Sigmoid colon (tissue), 7 donors: ENCODE data around the gene RAB31. TPM values are rescaled to one million over a fixed set of nuclear protein-coding genes. Genes with fewer than 3 reads are reported as not detected.
"Not testable (repeated sequence)": the region's sequence is repeated elsewhere in the genome, so short reads cannot be mapped to it uniquely, and the experiment has no call there.

Source experiments
- DNase-seq: peaks from one replicate; pipeline ENCODE4 v3.0.0-alpha.2; 2019
- H3K27ac ChIP-seq, 4 donors: fragments of 200-600 bp; sonication (generic); one replicate each; pipeline ENCODE4 v1.5.1; 2016 to 2019; ENCODE audit warnings: mild to moderate bottlenecking in 1 of 4
- H3K27me3 ChIP-seq, 3 donors: fragments of 200-600 bp; sonication (generic); one replicate each; pipeline ENCODE4 v1.5.1; 2019; ENCODE audit warnings: mild to moderate bottlenecking in 1 of 3
- H3K36me3 ChIP-seq, 4 donors: fragments of 200-600 bp; sonication (generic); one replicate each; pipeline ENCODE4 v1.5.1; 2016 to 2019
- H3K4me1 ChIP-seq, 4 donors: fragments of 200-600 bp; sonication (generic); one replicate each; pipeline ENCODE4 v1.5.1; 2017 to 2019
- H3K4me3 ChIP-seq, 4 donors: fragments of 200-600 bp; sonication (generic); one replicate each; pipeline ENCODE4 v1.5.1; 2017 to 2019; ENCODE audit warnings: mild to moderate bottlenecking in 2 of 4, moderate library complexity in 1 of 4
- H3K9me3 ChIP-seq, 4 donors: fragments of 200-600 bp in 3 of 4; sonication (generic) in 3 of 4; one replicate each; pipeline versions ENCODE4 v1.5.1 to v1.6.1; 2013 to 2019
- EP300 ChIP-seq, 4 donors: sonication (generic); formaldehyde crosslinking; IDR thresholded peaks; one replicate each; pipeline ENCODE4 v1.6.1; 2017; ENCODE audit warnings: antibody characterized with exemption in 4 of 4
- POLR2A ChIP-seq, 2 donors: fragments of 450-650 bp; IDR thresholded peaks; one replicate each; pipeline ENCODE4 v1.6.1; 2016; ENCODE audit warnings: antibody characterized with exemption in 2 of 2, mild to moderate bottlenecking in 2 of 2, moderate library complexity in 2 of 2
- POLR2AphosphoS5 ChIP-seq, 4 donors: sonication (generic); formaldehyde crosslinking; IDR thresholded peaks; one replicate each; pipeline ENCODE4 v1.6.1; 2017; ENCODE audit warnings: antibody characterized with exemption in 4 of 4
- WGBS, 2 donors: extraction: QIAGEN DNeasy Blood & Tissue Kit; methylation state at CpG; one replicate each; pipeline ENCODE4 v1.1.7; 2013; 5-methylcytosine and 5-hydroxymethylcytosine counted together
- intact Hi-C: fragments of 100-400 bp; cut with DNase I; formaldehyde crosslinking; loops from one replicate; pipeline ENCODE4 v1.15.1; 2023
- polyA plus RNA-seq, 3 donors: library from polyadenylated mRNA; stranded (reverse); fragments of 200-250 nt; gene quantifications; one replicate each; pipeline ENCODE4 v1.2.3, GENCODE V29; 2013
- total RNA-seq, 4 donors: library from RNA; depleted of rRNA; stranded (reverse); fragments of >200 nt; gene quantifications; one replicate each; pipeline ENCODE4 v1.1.0, GENCODE V29; 2016
- TF ChIP-seq, protein P1 (sequence below), 4 experiments: fragments of 450-650 bp in 3 of 4; fragments of 200-600 bp in 1 of 4; IDR thresholded peaks; one replicate each; pipeline ENCODE4 v1.5.1; 2016 to 2019; ENCODE audit warnings: antibody characterized with exemption in 4 of 4, mild to moderate bottlenecking in 3 of 4, moderate library complexity in 2 of 4
- donor health status: healthy with polysubstance abuse.
- donor health status: Bipolar disorder and iron deficiency.
- donor health status: healthy.

Gene RAB31
- total and polyA plus RNA-seq, 7 donors, result 16.2 to 74.6 (median 52.0) TPM

DNA sequence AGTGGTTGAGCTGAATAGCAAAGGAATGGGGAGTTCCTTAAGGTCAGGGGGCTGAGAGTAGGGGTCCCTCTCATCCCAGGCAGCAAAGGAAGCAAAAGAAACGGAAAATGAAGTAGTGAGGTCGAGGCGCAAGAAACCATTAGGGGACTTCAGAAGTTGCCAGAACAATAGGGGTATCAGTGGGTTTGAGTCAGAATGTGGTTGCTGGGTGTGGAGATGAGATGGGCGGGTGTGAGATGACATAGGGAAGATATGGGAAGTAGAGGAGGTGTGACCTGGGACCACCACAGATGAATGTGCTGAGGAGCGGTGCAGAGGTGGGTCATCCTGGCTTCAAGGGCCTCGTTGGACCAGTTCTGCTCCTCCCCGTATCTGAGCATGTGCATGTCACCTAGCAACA lies 192.6 kb downstream of the RAB31 start:
- WGBS, 2 donors, result 93 to 94% methylated on average over 7 of the region's 7 CpGs
- Histone ChIP-seq H3K9me3 (no peaks in the 10 kb centered on the region), H3K4me1 (no peaks in the 10 kb centered on the region), H3K4me3 (no peak overlapping the region), H3K36me3 (no peaks in the 10 kb centered on the region), H3K27me3 (no peaks in the 10 kb centered on the region), H3K27ac (no peak overlapping the region)
- DNase-seq, result no peak
- TF ChIP-seq EP300 (IDR thresholded peaks at IDR 0.05) (no peak), POLR2A (IDR thresholded peaks at IDR 0.05) (no peak), POLR2AphosphoS5 (IDR thresholded peaks at IDR 0.05) (no peak)
- TF ChIP-seq, protein P1, sequence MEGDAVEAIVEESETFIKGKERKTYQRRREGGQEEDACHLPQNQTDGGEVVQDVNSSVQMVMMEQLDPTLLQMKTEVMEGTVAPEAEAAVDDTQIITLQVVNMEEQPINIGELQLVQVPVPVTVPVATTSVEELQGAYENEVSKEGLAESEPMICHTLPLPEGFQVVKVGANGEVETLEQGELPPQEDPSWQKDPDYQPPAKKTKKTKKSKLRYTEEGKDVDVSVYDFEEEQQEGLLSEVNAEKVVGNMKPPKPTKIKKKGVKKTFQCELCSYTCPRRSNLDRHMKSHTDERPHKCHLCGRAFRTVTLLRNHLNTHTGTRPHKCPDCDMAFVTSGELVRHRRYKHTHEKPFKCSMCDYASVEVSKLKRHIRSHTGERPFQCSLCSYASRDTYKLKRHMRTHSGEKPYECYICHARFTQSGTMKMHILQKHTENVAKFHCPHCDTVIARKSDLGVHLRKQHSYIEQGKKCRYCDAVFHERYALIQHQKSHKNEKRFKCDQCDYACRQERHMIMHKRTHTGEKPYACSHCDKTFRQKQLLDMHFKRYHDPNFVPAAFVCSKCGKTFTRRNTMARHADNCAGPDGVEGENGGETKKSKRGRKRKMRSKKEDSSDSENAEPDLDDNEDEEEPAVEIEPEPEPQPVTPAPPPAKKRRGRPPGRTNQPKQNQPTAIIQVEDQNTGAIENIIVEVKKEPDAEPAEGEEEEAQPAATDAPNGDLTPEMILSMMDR (IDR thresholded peaks at IDR 0.05), result no peak
- intact Hi-C loops, result no loop called here

DNA sequence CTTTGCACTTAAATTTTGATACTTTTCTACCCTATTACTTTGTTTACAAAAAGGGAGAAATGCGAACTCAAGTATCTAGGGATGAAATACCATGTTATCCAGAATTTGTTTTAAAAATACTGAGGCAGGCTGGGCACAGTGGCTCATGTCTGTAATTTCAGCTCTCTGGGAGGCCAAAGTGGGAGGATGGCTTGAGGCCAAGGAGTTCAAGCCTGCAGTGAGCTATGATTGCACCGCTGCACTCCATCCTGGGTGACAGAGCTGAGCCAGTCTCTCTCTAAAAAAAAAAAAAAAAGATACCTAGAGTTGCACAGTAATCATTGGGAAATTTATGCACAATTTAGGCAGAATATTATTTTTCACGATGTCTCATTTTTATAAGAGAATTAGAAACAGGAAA lies 193.3 kb downstream of the RAB31 start:
- WGBS, 2 donors, result 89 to 92% methylated on average over 3 of the region's 3 CpGs
- no peaks in the 10 kb centered on the region for H3K4me1 ChIP-seq
- no peak overlapping the region for H3K4me3 ChIP-seq
- no peak for TF ChIP-seq EP300 (IDR thresholded peaks at IDR 0.05)
- H3K9me3 ChIP-seq, result no peaks in the 10 kb centered on the region
- H3K36me3 ChIP-seq, result no peaks in the 10 kb centered on the region
- intact Hi-C loops, result no loop called here
- H3K27me3 ChIP-seq, result no peaks in the 10 kb centered on the region
- no peak overlapping the region for H3K27ac ChIP-seq
- no peak for DNase-seq

DNA sequence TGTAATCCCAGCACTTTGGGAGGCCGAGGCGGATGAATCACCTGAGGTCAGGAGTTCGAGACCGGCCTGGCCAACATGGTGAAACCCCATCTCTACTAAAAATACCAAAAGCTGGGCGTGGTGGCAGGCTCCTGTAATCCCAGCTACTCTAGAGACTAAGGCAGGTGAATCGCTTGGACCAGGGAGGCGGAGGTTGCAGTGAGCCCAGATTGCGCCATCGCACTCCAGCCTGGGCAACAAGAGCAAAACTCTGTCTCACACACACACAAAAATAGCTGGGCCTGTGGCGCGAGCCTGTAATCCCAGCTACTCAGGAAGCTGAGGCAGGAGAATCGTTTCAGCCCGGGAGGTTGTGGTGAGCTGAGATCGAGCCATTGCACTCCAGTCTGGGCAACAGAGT lies 194.2 kb downstream of the RAB31 start:
- not testable (repeated sequence) for H3K27ac ChIP-seq
- 94 to 95% methylated on average over 14 of the region's 14 CpGs for WGBS, 2 donors

DNA sequence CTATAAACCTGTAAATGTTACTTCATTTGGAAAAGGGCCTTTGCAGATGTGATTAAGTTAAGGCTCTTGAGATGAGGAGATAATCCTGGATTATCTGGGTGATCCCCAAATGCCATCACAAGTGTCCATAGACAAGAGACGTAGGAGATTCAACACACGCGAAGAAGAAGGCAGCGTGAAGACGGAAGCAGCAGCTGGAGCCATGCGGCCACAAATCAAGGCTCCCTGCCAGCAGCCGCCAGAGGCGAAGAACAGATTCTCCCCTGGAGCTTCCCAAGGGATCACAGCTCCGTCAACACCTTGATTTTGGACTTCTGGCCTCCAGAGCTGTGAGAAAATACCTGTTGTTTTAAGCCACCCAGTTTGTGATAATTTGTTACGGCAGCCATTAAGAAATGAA lies 194.7 kb downstream of the RAB31 start:
- no peak for DNase-seq
- no peaks in the 10 kb centered on the region for H3K9me3 ChIP-seq
- 83 to 84% methylated on average over 10 of the region's 10 CpGs for WGBS, 2 donors

More for the DNA sequence above, 194.2 kb downstream of the RAB31 start:
- H3K4me1 ChIP-seq, H3K9me3 ChIP-seq, H3K27me3 ChIP-seq, intact Hi-C loops, DNase-seq, H3K36me3 ChIP-seq, H3K4me3 ChIP-seq: not testable (repeated sequence)

DNA sequence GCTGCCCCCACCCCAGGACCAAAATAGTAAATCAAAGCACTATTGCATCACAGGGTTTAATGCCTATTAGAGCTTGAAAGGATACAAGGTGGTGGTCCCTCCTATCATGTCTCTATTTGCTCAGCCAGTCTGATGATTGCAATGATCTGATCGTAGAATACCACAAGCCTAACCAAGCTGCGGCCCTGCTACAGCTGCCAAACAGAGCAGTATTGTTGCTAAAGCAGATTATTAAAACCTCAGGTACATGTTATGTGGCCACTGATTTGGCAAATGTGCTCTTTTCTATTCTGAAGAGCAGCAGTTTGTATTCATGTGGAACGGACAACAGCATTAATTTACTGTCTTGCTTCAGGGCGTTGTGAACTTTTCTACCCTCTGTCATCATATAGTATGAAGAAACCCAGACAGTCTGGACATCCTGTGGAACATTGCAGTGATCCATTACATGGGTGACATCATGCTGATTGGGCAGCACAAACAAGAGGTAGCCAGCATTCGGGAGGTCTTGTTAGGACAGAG lies 197.4 kb downstream of the RAB31 start:
- H3K4me3 ChIP-seq, result no peak overlapping the region
- H3K4me1 ChIP-seq, result no peaks in the 10 kb centered on the region
- H3K9me3 ChIP-seq, result no peaks in the 10 kb centered on the region
- TF ChIP-seq EP300 (IDR thresholded peaks at IDR 0.05), result no peak
- intact Hi-C loops, result no loop called here
- no peaks in the 10 kb centered on the region for H3K36me3 ChIP-seq
- no peaks in the 10 kb centered on the region for H3K27me3 ChIP-seq
- DNase-seq, result no peak
- 82 to 87% methylated on average over 5 of the region's 5 CpGs for WGBS, 2 donors
- no peak overlapping the region for H3K27ac ChIP-seq

More for the DNA sequence above, 194.7 kb downstream of the RAB31 start:
- TF ChIP-seq POLR2A (IDR thresholded peaks at IDR 0.05) (no peak), EP300 (IDR thresholded peaks at IDR 0.05) (no peak), POLR2AphosphoS5 (IDR thresholded peaks at IDR 0.05) (no peak)
- TF ChIP-seq, protein P1 (IDR thresholded peaks at IDR 0.05), result no peak
- no peaks in the 10 kb centered on the region for H3K27me3 ChIP-seq
- intact Hi-C loops, result no loop called here
- no peak overlapping the region for H3K4me3 ChIP-seq
- no peak overlapping the region for H3K27ac ChIP-seq
- H3K4me1 ChIP-seq, result no peaks in the 10 kb centered on the region
- no peaks in the 10 kb centered on the region for H3K36me3 ChIP-seq

DNA sequence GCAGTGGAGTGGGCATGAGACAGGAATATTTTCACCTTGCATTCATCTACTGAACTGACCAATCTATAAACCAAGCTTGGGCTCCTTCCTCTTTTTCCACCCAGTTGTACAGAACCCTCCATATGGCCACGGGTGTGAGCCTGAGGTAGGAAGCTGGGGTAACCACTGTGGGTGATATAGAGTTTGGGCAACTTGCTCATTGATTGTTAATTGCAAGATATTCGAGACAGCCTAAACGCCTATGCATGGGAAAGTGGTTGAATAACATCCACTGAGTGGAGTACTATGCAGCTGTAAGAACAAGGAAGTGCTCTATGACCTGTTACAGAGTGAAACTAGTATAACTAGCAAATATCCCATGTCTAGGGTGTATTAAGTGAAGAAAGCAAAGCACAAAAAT lies 198.4 kb downstream of the RAB31 start:
- no peaks in the 10 kb centered on the region for H3K36me3 ChIP-seq
- intact Hi-C loops, result no loop called here
- H3K9me3 ChIP-seq, result no peaks in the 10 kb centered on the region
- no peak overlapping the region for H3K27ac ChIP-seq
- 74 to 82% methylated on average over 3 of the region's 3 CpGs for WGBS, 2 donors
- no peaks in the 10 kb centered on the region for H3K27me3 ChIP-seq
- H3K4me1 ChIP-seq, result no peaks in the 10 kb centered on the region
- no peak overlapping the region for H3K4me3 ChIP-seq
- no peak for DNase-seq
- TF ChIP-seq, protein P1 (IDR thresholded peaks at IDR 0.05), result no peak
- TF ChIP-seq POLR2A (IDR thresholded peaks at IDR 0.05) (no peak), POLR2AphosphoS5 (IDR thresholded peaks at IDR 0.05) (no peak), EP300 (IDR thresholded peaks at IDR 0.05) (no peak)
